SU-DHL-6 (cell line): ENCODE data around the gene ZDHHC11.

Experiments used
- H2AFZ ChIP-seq: fragments of 200-600 bp; sonication (generic); 2 replicates; pipeline ENCODE4 v1.6.1; 2014; ENCODE audit warnings: low read depth, mild to moderate bottlenecking, moderate library complexity, mixed read lengths, antibody characterized with exemption, low read length; ENCODE audit not compliant: severe bottlenecking
- H3F3A ChIP-seq: fragments of 200-600 bp; shearing (Covaris generic); 2 replicates; pipeline ENCODE4 v1.6.0; 2016; ENCODE audit warnings: antibody characterized with exemption, mild to moderate bottlenecking; ENCODE audit not compliant: insufficient read depth
- H3K27ac ChIP-seq: fragments of 200-600 bp; sonication (generic); 2 replicates; pipeline ENCODE4 v1.5.1; 2016; ENCODE audit warnings: low read depth, mild to moderate bottlenecking, low read length, moderate library complexity, mixed read lengths
- H3K27me3 ChIP-seq: fragments of 200-600 bp; sonication (generic), shearing (Covaris generic); 2 replicates; pipeline ENCODE4 v1.6.0; 2014; ENCODE audit warnings: mild to moderate bottlenecking, low read length
- H3K36me3 ChIP-seq: fragments of 200-600 bp; sonication (generic); 2 replicates; pipeline ENCODE4 v1.6.1; 2014; ENCODE audit warnings: mild to moderate bottlenecking, low read length, mixed read lengths
- H3K4me2 ChIP-seq: fragments of 300-600, 200-600 bp; shearing (Covaris generic), sonication (generic); 2 replicates; pipeline ENCODE4 v1.6.0; 2014; ENCODE audit warnings: low read length, low read depth, mild to moderate bottlenecking; ENCODE audit not compliant: poor library complexity, severe bottlenecking
- H3K4me3 ChIP-seq: fragments of 200-600 bp; sonication (generic); 2 replicates; pipeline ENCODE4 v1.5.1; 2014; ENCODE audit warnings: antibody characterized with exemption, low read length, mild to moderate bottlenecking, mixed read lengths; ENCODE audit not compliant: insufficient read depth, poor library complexity, severe bottlenecking
- H3K79me2 ChIP-seq: fragments of 200-600 bp; sonication (generic); 2 replicates; pipeline ENCODE4 v1.6.1; 2014; ENCODE audit warnings: mild to moderate bottlenecking, low read length, moderate library complexity; ENCODE audit not compliant: insufficient read depth
- H3K9ac ChIP-seq: fragments of 200-600 bp; sonication (generic); 2 replicates; pipeline ENCODE4 v1.7.0; 2014; ENCODE audit warnings: mild to moderate bottlenecking, low read length
- H3K9me2 ChIP-seq: fragments of 200-600 bp; sonication (generic); replicated peaks from 2 replicates; pipeline ENCODE4 v1.6.1; 2014; ENCODE audit warnings: low read length; ENCODE audit not compliant: insufficient read depth
- H3K9me3 ChIP-seq: fragments of 200-600 bp; sonication (generic); 2 replicates; pipeline ENCODE4 v1.6.1; 2014; ENCODE audit warnings: low read length, mixed read lengths; ENCODE audit not compliant: insufficient read depth
- H4K20me1 ChIP-seq: fragments of 200-600 bp; sonication (generic); 2 replicates; pipeline ENCODE4 v1.6.1; 2014; ENCODE audit warnings: low read depth, mild to moderate bottlenecking, antibody characterized with exemption, low read length, moderate library complexity, mixed read lengths
- CTCF ChIP-seq: fragments of 200-600 bp; sonication (generic); IDR thresholded peaks from one replicate; pipeline ENCODE4 v1.5.1; 2017; ENCODE audit warnings: antibody characterized with exemption, mild to moderate bottlenecking, low read length, moderate library complexity; ENCODE audit not compliant: insufficient read depth, poor library complexity, severe bottlenecking
- EZH2phosphoT487 ChIP-seq: fragments of 200-600 bp; sonication (generic), shearing (Covaris generic); conservative IDR thresholded peaks from 2 replicates; pipeline ENCODE4 v1.6.1; 2018; ENCODE audit warnings: mild to moderate bottlenecking, antibody characterized with exemption, low read length, moderate library complexity, mixed read lengths

Gene ZDHHC11

GRCh38 chr5:761059-761771 is 89.6 kb downstream of the ZDHHC11 start:
- H2AFZ ChIP-seq: no peak overlapping the region
- H3K36me3 ChIP-seq: no peaks in the 10 kb centered on the region

GRCh38 chr5:760363-761058 is 90.3 kb downstream of the ZDHHC11 start:
- no peaks in the 10 kb centered on the region for H3K79me2 ChIP-seq
- H3K27me3 ChIP-seq: no peaks in the 10 kb centered on the region
- no peak overlapping the region for H2AFZ ChIP-seq

More at GRCh38 chr5:761059-761771, 89.6 kb downstream of the ZDHHC11 start:
- Histone ChIP-seq H3K27ac (no peak overlapping the region), H3K9me2 (no peaks in the 10 kb centered on the region), H3K9ac (no peak overlapping the region), H3K9me3 (no peaks in the 10 kb centered on the region), H3K79me2 (no peaks in the 10 kb centered on the region), H3K27me3 (no peaks in the 10 kb centered on the region), H4K20me1 (no peaks in the 10 kb centered on the region), H3F3A (no peaks in the 10 kb centered on the region), H3K4me2 (no peak overlapping the region), H3K4me3 (no peak overlapping the region)
- TF ChIP-seq EZH2phosphoT487 (no peak), CTCF (no peak)

GRCh38 chr5:759781-760362 is 90.9 kb downstream of the ZDHHC11 start:
- no peak overlapping the region for H3K4me2 ChIP-seq
- H3K4me3 ChIP-seq: no peak overlapping the region
- no peak overlapping the region for H2AFZ ChIP-seq
- H3K9ac ChIP-seq: no peak overlapping the region
- H3K36me3 ChIP-seq: no peaks in the 10 kb centered on the region
- no peak overlapping the region for H3K27ac ChIP-seq
- TF ChIP-seq EZH2phosphoT487: no peak
- no peaks in the 10 kb centered on the region for H3K79me2 ChIP-seq
- H3K27me3 ChIP-seq: no peaks in the 10 kb centered on the region
- no peaks in the 10 kb centered on the region for H3F3A ChIP-seq
- no peaks in the 10 kb centered on the region for H4K20me1 ChIP-seq
- no peaks in the 10 kb centered on the region for H3K9me3 ChIP-seq
- no peaks in the 10 kb centered on the region for H3K9me2 ChIP-seq

More at GRCh38 chr5:760363-761058, 90.3 kb downstream of the ZDHHC11 start:
- H3K4me2 ChIP-seq: no peak overlapping the region
- H3F3A ChIP-seq: no peaks in the 10 kb centered on the region
- no peak overlapping the region for H3K9ac ChIP-seq
- H3K9me3 ChIP-seq: no peaks in the 10 kb centered on the region
- no peaks in the 10 kb centered on the region for H3K36me3 ChIP-seq
- H3K27ac ChIP-seq: no peak overlapping the region
- H3K9me2 ChIP-seq: no peaks in the 10 kb centered on the region
- TF ChIP-seq CTCF (no peak), EZH2phosphoT487 (no peak)
- no peaks in the 10 kb centered on the region for H4K20me1 ChIP-seq
- no peak overlapping the region for H3K4me3 ChIP-seq
